GM12891 (cell line): ENCODE results near the gene CPEB2.

Experiments
- DNase-seq: peaks from one replicate; pipeline ENCODE4 v3.0.0; 2011; ENCODE audit warnings: low spot score; ENCODE audit not compliant: insufficient read length
- FAIRE-seq: peaks from 2 replicates; lab custom pipeline; 2011; peaks lifted over from hg19 to GRCh38; lab: Jason Lieb, UNC
- PAX5 ChIP-seq: IDR thresholded peaks from 2 replicates; pipeline ENCODE4 v1.6.1; 2011; ENCODE audit warnings: low read length, moderate library complexity, mild to moderate bottlenecking; ENCODE audit not compliant: insufficient read depth, severe bottlenecking
- POLR2A ChIP-seq: IDR thresholded peaks from 2 replicates; pipeline ENCODE4 v1.6.1; 2011; ENCODE audit warnings: low read depth, low read length, control low read depth
- POLR2AphosphoS5 ChIP-seq: IDR thresholded peaks from 2 replicates; pipeline ENCODE4 v1.6.1; 2011; ENCODE audit warnings: low read depth, low read length, control low read depth
- POU2F2 ChIP-seq: IDR thresholded peaks from 2 replicates; pipeline ENCODE4 v1.6.1; 2011; ENCODE audit warnings: low read depth, mild to moderate bottlenecking, control low read depth, low read length, moderate library complexity
- SPI1 ChIP-seq: IDR thresholded peaks from 2 replicates; pipeline ENCODE4 v1.6.1; 2011; ENCODE audit warnings: low read depth, low read length, control low read depth
- TAF1 ChIP-seq: IDR thresholded peaks from 2 replicates; pipeline ENCODE4 v1.6.1; 2011; ENCODE audit warnings: low read depth, low read length, control low read depth

Gene CPEB2

GRCh38 chr4:14990484-14990883, 11.8 kb upstream of the CPEB2 start:
- TF ChIP-seq PAX5 (no peak), POLR2AphosphoS5 (no peak), POU2F2 (no peak), SPI1 (no peak), POLR2A (no peak), TAF1 (no peak)
- DNase-seq (no peak), FAIRE-seq (no peak)

GRCh38 chr4:14994242-14994641, 8.0 kb upstream of the CPEB2 start:
- DNase-seq = no peak
- TF ChIP-seq POLR2AphosphoS5 = no peak
- no peak for TF ChIP-seq SPI1
- no peak for TF ChIP-seq PAX5
- TF ChIP-seq POU2F2 = no peak
- TF ChIP-seq TAF1 = no peak
- no peak for TF ChIP-seq POLR2A
- FAIRE-seq = no peak

GRCh38 chr4:15001248-15001868, 923 bp upstream of the CPEB2 start:
- TF ChIP-seq POU2F2 = no peak
- no peak for TF ChIP-seq TAF1
- no peak for TF ChIP-seq POLR2A
- TF ChIP-seq POLR2AphosphoS5 = no peak
- FAIRE-seq (no peak), DNase-seq (no peak)

GRCh38 chr4:15002659-15003400, 549 bp downstream of the CPEB2 start:
- peak; percentile 64 for TF ChIP-seq SPI1
- TF ChIP-seq POLR2A = no peak
- FAIRE-seq (no peak), DNase-seq (peak; percentile 37)

DNA sequence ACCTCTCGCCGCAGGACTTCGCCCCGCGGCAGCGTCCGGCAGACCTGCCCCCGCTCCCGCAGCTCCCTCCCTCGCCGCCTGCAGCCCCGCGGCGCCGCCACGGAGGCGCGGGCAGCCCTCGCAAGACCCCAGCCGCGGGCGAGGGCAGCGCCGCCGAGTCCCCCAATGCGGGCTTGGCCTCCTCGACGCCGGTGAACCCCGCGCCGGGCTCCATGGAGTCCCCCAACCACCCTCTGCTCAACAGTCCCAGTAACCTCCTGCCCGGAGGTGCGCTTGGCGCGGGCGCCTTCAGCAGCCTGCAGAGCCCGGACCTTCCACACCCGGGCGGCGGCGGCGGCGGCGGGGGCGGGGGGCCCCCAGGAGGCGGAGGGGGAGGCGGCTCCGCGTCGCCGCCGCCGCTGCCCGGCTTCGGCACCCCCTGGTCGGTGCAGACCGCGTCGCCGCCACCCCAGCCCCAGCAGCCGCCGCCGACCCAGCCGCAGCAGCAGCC, 1.2 kb downstream of the CPEB2 start:
- DNase-seq (peak; percentile 29), FAIRE-seq (peak; percentile 35)
- TF ChIP-seq PAX5 (no peak), TAF1 (0 out of 2 replicates have a peak, but pooled peaks have one; percentile 13)

GRCh38 chr4:15003891-15004738, 1.8 kb downstream of the CPEB2 start:
- FAIRE-seq (no peak), DNase-seq (peak; percentile 20)
- TF ChIP-seq TAF1 (no peak), SPI1 (peak; percentile 9; the same call in 1 of the 2 replicates)

GRCh38 chr4:15004739-15005301, 2.5 kb downstream of the CPEB2 start:
- DNase-seq (peak; percentile 8), FAIRE-seq (peak; percentile 70)
- TF ChIP-seq POLR2A (no peak), PAX5 (no peak), POU2F2 (no peak), POLR2AphosphoS5 (no peak), SPI1 (no peak), TAF1 (no peak)

- DNase-seq = no peak
- FAIRE-seq = peak; percentile 33
- TF ChIP-seq SPI1 (no peak), POLR2AphosphoS5 (no peak)
Measured at GRCh38 chr4:15005474-15006115, 3.3 kb downstream of the CPEB2 start.

DNA sequence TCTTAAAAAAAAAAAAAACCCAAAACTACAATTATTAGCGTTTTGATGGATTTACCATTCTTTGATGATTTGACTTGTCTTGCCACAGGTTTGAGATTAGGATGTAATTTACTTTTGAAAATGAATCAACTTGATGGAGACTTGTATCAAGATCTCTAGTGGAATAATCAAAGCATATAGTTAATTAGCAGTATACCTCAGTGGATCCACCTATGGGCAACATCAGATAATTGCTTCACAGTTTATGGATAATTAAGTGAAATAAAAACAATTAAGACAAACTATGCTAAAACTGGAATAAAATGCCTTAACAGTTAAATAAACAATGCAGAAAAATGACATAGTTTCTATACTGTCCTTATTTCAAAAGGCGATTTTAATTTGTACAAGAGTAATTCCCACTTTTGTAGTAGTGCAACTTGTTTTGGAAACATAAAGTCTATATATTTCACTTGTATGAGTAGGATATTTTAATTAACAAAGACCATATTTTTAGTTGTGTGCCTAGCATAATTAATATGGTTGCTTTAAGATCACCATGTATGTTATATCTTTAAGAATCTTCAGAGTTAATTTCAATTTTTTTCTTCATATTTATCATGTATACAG, 4.2 kb downstream of the CPEB2 start:
- no peak for TF ChIP-seq PAX5
- no peak for TF ChIP-seq POLR2A
- TF ChIP-seq TAF1 = no peak

GRCh38 chr4:15007201-15007600, 4.9 kb downstream of the CPEB2 start:
- FAIRE-seq = no peak
- DNase-seq = no peak
- TF ChIP-seq POU2F2 (no peak), SPI1 (no peak), POLR2AphosphoS5 (no peak), TAF1 (no peak), POLR2A (no peak), PAX5 (no peak)

More for the DNA sequence above, 4.2 kb downstream of the CPEB2 start:
- FAIRE-seq (peak; percentile 5), DNase-seq (no peak)
